GM12878 (cell line): Measurements from ENCODE around the gene DDX46.

Source experiments
- POLR2AphosphoS5 ChIP-seq: IDR thresholded peaks from 2 replicates; pipeline ENCODE4 v1.6.1; 2011; ENCODE audit warnings: mild to moderate bottlenecking, low read length, inconsistent platforms
- SMC3 ChIP-seq: IDR thresholded peaks from 2 replicates; pipeline ENCODE4 v1.6.1; 2011; ENCODE audit warnings: low read length, improper control_type of control experiment, borderline replicate concordance
- TF ChIP-seq, protein P1 (sequence below), 3 experiments: IDR thresholded peaks in 2 of 3; conservative IDR thresholded peaks in 1 of 3; 2 replicates each; pipeline ENCODE4 v1.5.1; 2011; ENCODE audit warnings: low read depth in 3 of 3, low read length in 3 of 3, mild to moderate bottlenecking in 3 of 3, control low read depth in 2 of 3, moderate library complexity in 2 of 3, inconsistent platforms in 1 of 3, mixed read lengths in 1 of 3; ENCODE audit not compliant: control insufficient read depth in 2 of 3, insufficient read depth in 1 of 3; ENCODE audit errors: extremely low read depth in 1 of 3

DNA sequence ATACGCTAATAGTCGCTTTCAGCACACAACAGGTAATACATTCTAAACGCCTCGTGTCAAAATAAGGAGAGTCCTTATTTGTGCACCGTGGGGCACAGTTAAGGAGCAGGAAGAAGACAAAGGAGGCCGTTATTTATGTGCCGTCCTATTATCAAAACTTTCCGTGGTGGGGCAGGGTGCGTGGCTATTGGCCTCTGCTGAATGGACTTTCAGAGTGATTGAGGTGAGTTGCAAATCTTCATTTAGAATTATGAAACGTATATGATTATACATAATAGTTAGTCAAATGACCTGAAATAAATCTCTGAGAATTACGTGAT is 88.0 kb downstream of the DDX46 start:
- TF ChIP-seq SMC3 (no peak), POLR2AphosphoS5 (no peak)
- TF ChIP-seq, protein P1, sequence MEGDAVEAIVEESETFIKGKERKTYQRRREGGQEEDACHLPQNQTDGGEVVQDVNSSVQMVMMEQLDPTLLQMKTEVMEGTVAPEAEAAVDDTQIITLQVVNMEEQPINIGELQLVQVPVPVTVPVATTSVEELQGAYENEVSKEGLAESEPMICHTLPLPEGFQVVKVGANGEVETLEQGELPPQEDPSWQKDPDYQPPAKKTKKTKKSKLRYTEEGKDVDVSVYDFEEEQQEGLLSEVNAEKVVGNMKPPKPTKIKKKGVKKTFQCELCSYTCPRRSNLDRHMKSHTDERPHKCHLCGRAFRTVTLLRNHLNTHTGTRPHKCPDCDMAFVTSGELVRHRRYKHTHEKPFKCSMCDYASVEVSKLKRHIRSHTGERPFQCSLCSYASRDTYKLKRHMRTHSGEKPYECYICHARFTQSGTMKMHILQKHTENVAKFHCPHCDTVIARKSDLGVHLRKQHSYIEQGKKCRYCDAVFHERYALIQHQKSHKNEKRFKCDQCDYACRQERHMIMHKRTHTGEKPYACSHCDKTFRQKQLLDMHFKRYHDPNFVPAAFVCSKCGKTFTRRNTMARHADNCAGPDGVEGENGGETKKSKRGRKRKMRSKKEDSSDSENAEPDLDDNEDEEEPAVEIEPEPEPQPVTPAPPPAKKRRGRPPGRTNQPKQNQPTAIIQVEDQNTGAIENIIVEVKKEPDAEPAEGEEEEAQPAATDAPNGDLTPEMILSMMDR (IDR thresholded peaks at IDR 0.05 in 2 of 3, conservative IDR thresholded peaks at IDR 0.05 in 1 of 3; ENCODE audit: control insufficient read depth in 2 of 3, extremely low read depth in 1 of 3, insufficient read depth in 1 of 3, low read depth in 3 of 3, low read length in 3 of 3): no peak
